HEK293 (cell line): ENCODE data around the gene CHRNA10.

Source experiments
- CTCF ChIA-PET: fragments of 350-600 bp; formaldehyde crosslinking; extraction: SDS; loops from one replicate; lab custom pipeline; 2021; ENCODE audit warnings: antibody characterized with exemption; lab: Yijun Ruan, JAX
- POLR2A ChIA-PET: fragments of 300-600 bp; formaldehyde crosslinking; extraction: SDS; loops from one replicate; lab custom pipeline; 2020; ENCODE audit warnings: antibody characterized with exemption, inconsistent platforms; lab: Yijun Ruan, JAX
- H3K27ac ChIP-seq: fragments of 200-500 bp; sonication (Bioruptor generic); 2 replicates; pipeline ENCODE4 v1.5.1; 2014; ENCODE audit warnings: low read depth, low read length, control low read depth, inconsistent platforms; ENCODE audit errors: extremely low read depth
- H3K36me3 ChIP-seq, 2 experiments: fragments of 200-500 bp in 1 of 2; sonication (Bioruptor generic) in 1 of 2; 1 replicate in 1 of 2; 2 replicates in 1 of 2; pipeline ENCODE4 v1.5.1; 2014 to 2017; ENCODE audit warnings: inconsistent platforms in 2 of 2, low read length in 2 of 2; ENCODE audit not compliant: control insufficient read depth in 2 of 2, insufficient read depth in 1 of 2
- H3K4me1 ChIP-seq: fragments of 200-500 bp; sonication (Bioruptor generic); 2 replicates; pipeline ENCODE4 v1.5.1; 2014; ENCODE audit warnings: mild to moderate bottlenecking, low read length, inconsistent platforms; ENCODE audit not compliant: control insufficient read depth, insufficient read depth
- H3K4me3 ChIP-seq: 2 replicates; pipeline ENCODE4 v1.5.1; 2011; ENCODE audit warnings: low read depth, mild to moderate bottlenecking, control low read depth, low read length, moderate library complexity
- H3K9me3 ChIP-seq: fragments of 200-500 bp; sonication (Bioruptor generic); 2 replicates; pipeline ENCODE4 v1.5.1; 2014; ENCODE audit warnings: low read depth, low read length, inconsistent platforms; ENCODE audit not compliant: control insufficient read depth, insufficient read depth
- ZBTB21 ChIP-seq: fragments of 450-650 bp; formaldehyde crosslinking; IDR thresholded peaks from 2 replicates; pipeline ENCODE4 v1.5.1; 2017; ENCODE audit warnings: missing biosample characterization, missing genetic modification characterization
- ZBTB7A ChIP-seq: fragments of 450-650 bp; formaldehyde crosslinking; IDR thresholded peaks from 2 replicates; pipeline ENCODE4 v1.5.1; 2016; ENCODE audit warnings: low read depth, missing biosample characterization, missing genetic modification characterization
- ZNF155 ChIP-seq: fragments of 450-650 bp; formaldehyde crosslinking; IDR thresholded peaks from 2 replicates; pipeline ENCODE4 v1.5.1; 2016; ENCODE audit warnings: missing biosample characterization, missing genetic modification characterization
- ZNF202 ChIP-seq: fragments of 450-650 bp; formaldehyde crosslinking; IDR thresholded peaks from 2 replicates; pipeline ENCODE4 v1.5.1; 2016; ENCODE audit warnings: missing biosample characterization, missing genetic modification characterization, borderline replicate concordance
- ZNF214 ChIP-seq: fragments of 450-650 bp; formaldehyde crosslinking; IDR thresholded peaks from 2 replicates; pipeline ENCODE4 v1.5.1; 2017; ENCODE audit warnings: missing biosample characterization, mild to moderate bottlenecking, missing genetic modification characterization, borderline replicate concordance
- ZNF335 ChIP-seq: fragments of 450-650 bp; formaldehyde crosslinking; conservative IDR thresholded peaks from 2 replicates; pipeline ENCODE4 v1.5.1; 2016; ENCODE audit warnings: missing biosample characterization, missing genetic modification characterization
- ZNF341 ChIP-seq: fragments of 450-650 bp; formaldehyde crosslinking; IDR thresholded peaks from 2 replicates; pipeline ENCODE4; 2016; ENCODE audit warnings: low read depth, missing biosample characterization, missing genetic modification characterization
- ZNF530 ChIP-seq: fragments of 450-650 bp; formaldehyde crosslinking; IDR thresholded peaks from 2 replicates; pipeline ENCODE4 v1.5.1; 2016; ENCODE audit warnings: low read depth, missing biosample characterization, missing genetic modification characterization
- ZNF707 ChIP-seq: fragments of 450-650 bp; formaldehyde crosslinking; IDR thresholded peaks from 2 replicates; pipeline ENCODE4 v1.5.1; 2016; ENCODE audit warnings: missing biosample characterization, missing genetic modification characterization
- TF ChIP-seq, protein P1 (sequence below): fragments of 450-650 bp; formaldehyde crosslinking; IDR thresholded peaks from 2 replicates; pipeline ENCODE4 v1.5.1; 2016; ENCODE audit warnings: missing biosample characterization, missing genetic modification characterization, borderline replicate concordance
- TF ChIP-seq, protein P2 (sequence below): fragments of 450-650 bp; formaldehyde crosslinking; IDR thresholded peaks from 2 replicates; pipeline ENCODE4 v1.5.1; 2016; ENCODE audit warnings: missing biosample characterization, missing genetic modification characterization
- TF ChIP-seq, protein P3 (sequence below): fragments of 450-650 bp; formaldehyde crosslinking; IDR thresholded peaks from 2 replicates; pipeline ENCODE4 v1.5.0; 2017; ENCODE audit warnings: missing biosample characterization, missing genetic modification characterization, borderline replicate concordance

Gene CHRNA10

DNA sequence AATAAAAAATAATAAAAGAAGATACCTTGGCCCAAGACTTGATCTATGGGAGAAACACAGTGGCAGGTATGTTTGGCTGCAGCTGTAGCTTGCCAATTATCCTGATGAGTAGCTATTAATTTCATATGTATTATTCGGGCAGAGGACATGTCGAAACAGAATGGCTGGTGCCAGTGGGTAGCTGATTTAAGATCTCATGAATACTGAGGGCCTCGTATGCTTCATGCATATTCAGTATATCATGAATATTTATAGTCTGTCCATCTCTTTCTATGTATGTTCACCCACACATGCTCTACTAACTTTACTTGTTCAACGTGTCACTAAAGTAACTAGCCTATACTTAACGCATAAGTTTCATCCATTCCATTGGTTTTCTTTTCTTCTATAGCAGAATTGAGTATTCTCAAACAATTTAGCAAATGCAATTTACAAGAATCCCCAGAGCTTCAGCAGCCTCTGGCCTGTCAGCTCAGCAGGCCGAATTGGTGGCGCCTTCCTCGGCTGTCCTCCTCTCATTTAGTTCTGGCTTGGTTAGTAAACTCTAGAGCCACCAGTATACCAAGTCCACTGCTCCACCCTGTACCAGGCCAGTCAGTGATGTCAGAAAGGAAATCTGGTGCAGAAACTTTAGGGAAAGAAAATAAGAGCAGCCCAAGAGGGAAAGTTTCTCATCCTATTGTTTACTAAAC, 47.3 kb downstream of the CHRNA10 start:
- TF ChIP-seq ZNF155, result no peak
- TF ChIP-seq, protein P1, sequence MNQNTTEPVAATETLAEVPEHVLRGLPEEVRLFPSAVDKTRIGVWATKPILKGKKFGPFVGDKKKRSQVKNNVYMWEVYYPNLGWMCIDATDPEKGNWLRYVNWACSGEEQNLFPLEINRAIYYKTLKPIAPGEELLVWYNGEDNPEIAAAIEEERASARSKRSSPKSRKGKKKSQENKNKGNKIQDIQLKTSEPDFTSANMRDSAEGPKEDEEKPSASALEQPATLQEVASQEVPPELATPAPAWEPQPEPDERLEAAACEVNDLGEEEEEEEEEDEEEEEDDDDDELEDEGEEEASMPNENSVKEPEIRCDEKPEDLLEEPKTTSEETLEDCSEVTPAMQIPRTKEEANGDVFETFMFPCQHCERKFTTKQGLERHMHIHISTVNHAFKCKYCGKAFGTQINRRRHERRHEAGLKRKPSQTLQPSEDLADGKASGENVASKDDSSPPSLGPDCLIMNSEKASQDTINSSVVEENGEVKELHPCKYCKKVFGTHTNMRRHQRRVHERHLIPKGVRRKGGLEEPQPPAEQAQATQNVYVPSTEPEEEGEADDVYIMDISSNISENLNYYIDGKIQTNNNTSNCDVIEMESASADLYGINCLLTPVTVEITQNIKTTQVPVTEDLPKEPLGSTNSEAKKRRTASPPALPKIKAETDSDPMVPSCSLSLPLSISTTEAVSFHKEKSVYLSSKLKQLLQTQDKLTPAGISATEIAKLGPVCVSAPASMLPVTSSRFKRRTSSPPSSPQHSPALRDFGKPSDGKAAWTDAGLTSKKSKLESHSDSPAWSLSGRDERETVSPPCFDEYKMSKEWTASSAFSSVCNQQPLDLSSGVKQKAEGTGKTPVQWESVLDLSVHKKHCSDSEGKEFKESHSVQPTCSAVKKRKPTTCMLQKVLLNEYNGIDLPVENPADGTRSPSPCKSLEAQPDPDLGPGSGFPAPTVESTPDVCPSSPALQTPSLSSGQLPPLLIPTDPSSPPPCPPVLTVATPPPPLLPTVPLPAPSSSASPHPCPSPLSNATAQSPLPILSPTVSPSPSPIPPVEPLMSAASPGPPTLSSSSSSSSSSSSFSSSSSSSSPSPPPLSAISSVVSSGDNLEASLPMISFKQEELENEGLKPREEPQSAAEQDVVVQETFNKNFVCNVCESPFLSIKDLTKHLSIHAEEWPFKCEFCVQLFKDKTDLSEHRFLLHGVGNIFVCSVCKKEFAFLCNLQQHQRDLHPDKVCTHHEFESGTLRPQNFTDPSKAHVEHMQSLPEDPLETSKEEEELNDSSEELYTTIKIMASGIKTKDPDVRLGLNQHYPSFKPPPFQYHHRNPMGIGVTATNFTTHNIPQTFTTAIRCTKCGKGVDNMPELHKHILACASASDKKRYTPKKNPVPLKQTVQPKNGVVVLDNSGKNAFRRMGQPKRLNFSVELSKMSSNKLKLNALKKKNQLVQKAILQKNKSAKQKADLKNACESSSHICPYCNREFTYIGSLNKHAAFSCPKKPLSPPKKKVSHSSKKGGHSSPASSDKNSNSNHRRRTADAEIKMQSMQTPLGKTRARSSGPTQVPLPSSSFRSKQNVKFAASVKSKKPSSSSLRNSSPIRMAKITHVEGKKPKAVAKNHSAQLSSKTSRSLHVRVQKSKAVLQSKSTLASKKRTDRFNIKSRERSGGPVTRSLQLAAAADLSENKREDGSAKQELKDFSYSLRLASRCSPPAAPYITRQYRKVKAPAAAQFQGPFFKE (tag by site-specific recombination), result no peak
- CTCF ChIA-PET, result no interaction called here
- Histone ChIP-seq H3K4me1 (no peaks in the 10 kb centered on the region), H3K27ac (no peak overlapping the region), H3K36me3 (no peaks in the 10 kb centered on the region), H3K9me3 (no peaks in the 10 kb centered on the region), H3K4me3 (no peak overlapping the region)
- POLR2A ChIA-PET, result no interaction called here

DNA sequence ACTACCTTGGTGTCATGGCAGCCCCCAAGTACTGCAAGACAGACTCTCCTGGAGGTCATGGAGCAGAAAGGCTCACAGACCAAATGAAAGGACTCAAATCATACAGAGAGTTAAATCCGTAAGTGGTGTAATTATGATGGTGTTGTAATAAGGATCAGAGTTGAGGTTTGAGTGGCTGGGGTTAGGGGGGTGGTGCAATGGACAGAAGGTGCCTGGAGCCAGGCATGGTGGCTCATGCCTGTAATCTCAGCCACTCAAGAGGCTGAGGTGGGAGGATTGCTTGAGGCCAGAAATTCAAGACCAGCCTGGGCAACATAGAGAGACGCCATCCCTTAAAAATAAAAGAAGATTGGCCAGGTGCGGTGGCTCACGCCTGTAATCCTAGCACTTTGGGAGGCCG, 48.1 kb downstream of the CHRNA10 start:
- no peak for TF ChIP-seq ZNF341 (tag by site-specific recombination)
- TF ChIP-seq, protein P2, sequence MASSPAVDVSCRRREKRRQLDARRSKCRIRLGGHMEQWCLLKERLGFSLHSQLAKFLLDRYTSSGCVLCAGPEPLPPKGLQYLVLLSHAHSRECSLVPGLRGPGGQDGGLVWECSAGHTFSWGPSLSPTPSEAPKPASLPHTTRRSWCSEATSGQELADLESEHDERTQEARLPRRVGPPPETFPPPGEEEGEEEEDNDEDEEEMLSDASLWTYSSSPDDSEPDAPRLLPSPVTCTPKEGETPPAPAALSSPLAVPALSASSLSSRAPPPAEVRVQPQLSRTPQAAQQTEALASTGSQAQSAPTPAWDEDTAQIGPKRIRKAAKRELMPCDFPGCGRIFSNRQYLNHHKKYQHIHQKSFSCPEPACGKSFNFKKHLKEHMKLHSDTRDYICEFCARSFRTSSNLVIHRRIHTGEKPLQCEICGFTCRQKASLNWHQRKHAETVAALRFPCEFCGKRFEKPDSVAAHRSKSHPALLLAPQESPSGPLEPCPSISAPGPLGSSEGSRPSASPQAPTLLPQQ (tag by site-specific recombination), result no peak
- TF ChIP-seq, protein P3, sequence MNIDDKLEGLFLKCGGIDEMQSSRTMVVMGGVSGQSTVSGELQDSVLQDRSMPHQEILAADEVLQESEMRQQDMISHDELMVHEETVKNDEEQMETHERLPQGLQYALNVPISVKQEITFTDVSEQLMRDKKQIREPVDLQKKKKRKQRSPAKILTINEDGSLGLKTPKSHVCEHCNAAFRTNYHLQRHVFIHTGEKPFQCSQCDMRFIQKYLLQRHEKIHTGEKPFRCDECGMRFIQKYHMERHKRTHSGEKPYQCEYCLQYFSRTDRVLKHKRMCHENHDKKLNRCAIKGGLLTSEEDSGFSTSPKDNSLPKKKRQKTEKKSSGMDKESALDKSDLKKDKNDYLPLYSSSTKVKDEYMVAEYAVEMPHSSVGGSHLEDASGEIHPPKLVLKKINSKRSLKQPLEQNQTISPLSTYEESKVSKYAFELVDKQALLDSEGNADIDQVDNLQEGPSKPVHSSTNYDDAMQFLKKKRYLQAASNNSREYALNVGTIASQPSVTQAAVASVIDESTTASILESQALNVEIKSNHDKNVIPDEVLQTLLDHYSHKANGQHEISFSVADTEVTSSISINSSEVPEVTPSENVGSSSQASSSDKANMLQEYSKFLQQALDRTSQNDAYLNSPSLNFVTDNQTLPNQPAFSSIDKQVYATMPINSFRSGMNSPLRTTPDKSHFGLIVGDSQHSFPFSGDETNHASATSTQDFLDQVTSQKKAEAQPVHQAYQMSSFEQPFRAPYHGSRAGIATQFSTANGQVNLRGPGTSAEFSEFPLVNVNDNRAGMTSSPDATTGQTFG, result no peak
- TF ChIP-seq ZNF707, result no peak
- TF ChIP-seq ZNF530 (tag by site-specific recombination), result no peak
- no peak for TF ChIP-seq ZNF335 (tag by site-specific recombination)
- TF ChIP-seq ZNF202 (tag by site-specific recombination), result no peak
- no peak for TF ChIP-seq ZBTB21 (tag by site-specific recombination)
- no peak for TF ChIP-seq ZBTB7A (tag by site-specific recombination)
- TF ChIP-seq ZNF214, result no peak
- ChIA-PET CTCF (no interaction called here), POLR2A (no interaction called here)
- Histone ChIP-seq H3K4me1 (no peaks in the 10 kb centered on the region), H3K9me3 (no peaks in the 10 kb centered on the region), H3K4me3 (no peak overlapping the region), H3K36me3 (no peaks in the 10 kb centered on the region), H3K27ac (no peak overlapping the region)
